NCI-H187 (cell line): ENCODE measurements around the gene NKD2.

Experiments
- DNase-seq, 2 experiments: peaks; one replicate each; lab custom pipeline; 2025; lab: John Stamatoyannopoulos, UW

NKD2 gene

GRCh38 chr5:978693-979092 is 29.9 kb upstream of the NKD2 start:
- no peak for DNase-seq

- no peak for DNase-seq
Observed at GRCh38 chr5:979100-979817, 29.3 kb upstream of the NKD2 start.

- DNase-seq: no peak
Observed at GRCh38 chr5:980001-980588, 28.5 kb upstream of the NKD2 start.

GRCh38 chr5:980966-981365 is 27.6 kb upstream of the NKD2 start:
- no peak for DNase-seq

- DNase-seq: no peak
Observed at GRCh38 chr5:981456-981855, 27.1 kb upstream of the NKD2 start.

GRCh38 chr5:982377-983237 is 26.0 kb upstream of the NKD2 start:
- DNase-seq: no peak

- no peak for DNase-seq
Observed at GRCh38 chr5:983238-983524, 25.4 kb upstream of the NKD2 start.

GRCh38 chr5:983568-983967 is 25.0 kb upstream of the NKD2 start:
- no peak for DNase-seq

GRCh38 chr5:984774-985173 is 23.8 kb upstream of the NKD2 start:
- DNase-seq: no peak

- no peak for DNase-seq
Observed at GRCh38 chr5:987761-988160, 20.8 kb upstream of the NKD2 start.

- no peak for DNase-seq
Observed at GRCh38 chr5:988322-988721, 20.3 kb upstream of the NKD2 start.

GRCh38 chr5:989961-990530 is 18.6 kb upstream of the NKD2 start:
- DNase-seq: no peak

- no peak for DNase-seq
Observed at GRCh38 chr5:991472-992267, 16.9 kb upstream of the NKD2 start.

GRCh38 chr5:994272-994607 is 14.4 kb upstream of the NKD2 start:
- no peak for DNase-seq

GRCh38 chr5:994821-995220 is 13.8 kb upstream of the NKD2 start:
- DNase-seq: no peak

- no peak for DNase-seq
Observed at GRCh38 chr5:995318-995717, 13.3 kb upstream of the NKD2 start.

- DNase-seq: no peak
Observed at GRCh38 chr5:997001-997474, 11.6 kb upstream of the NKD2 start.

- DNase-seq: no peak
Observed at GRCh38 chr5:997711-998110, 10.9 kb upstream of the NKD2 start.

GRCh38 chr5:998246-999031 is 10.2 kb upstream of the NKD2 start:
- no peak for DNase-seq

GRCh38 chr5:999032-999501 is 9.5 kb upstream of the NKD2 start:
- no peak for DNase-seq

- no peak for DNase-seq
Observed at GRCh38 chr5:999724-1000123, 8.9 kb upstream of the NKD2 start.
